ENCODE results near the gene EXOSC6. TPM values are rescaled to one million over a fixed set of nuclear protein-coding genes. Genes with fewer than 3 reads are reported as not detected.
"Not testable (repeated sequence)": the region's sequence is repeated elsewhere in the genome, so short reads cannot be mapped to it uniquely, and the experiment has no call there.

The EXOSC6 gene
- total RNA-seq, 1 donor from 2014 or later, result 27.1 TPM

DNA sequence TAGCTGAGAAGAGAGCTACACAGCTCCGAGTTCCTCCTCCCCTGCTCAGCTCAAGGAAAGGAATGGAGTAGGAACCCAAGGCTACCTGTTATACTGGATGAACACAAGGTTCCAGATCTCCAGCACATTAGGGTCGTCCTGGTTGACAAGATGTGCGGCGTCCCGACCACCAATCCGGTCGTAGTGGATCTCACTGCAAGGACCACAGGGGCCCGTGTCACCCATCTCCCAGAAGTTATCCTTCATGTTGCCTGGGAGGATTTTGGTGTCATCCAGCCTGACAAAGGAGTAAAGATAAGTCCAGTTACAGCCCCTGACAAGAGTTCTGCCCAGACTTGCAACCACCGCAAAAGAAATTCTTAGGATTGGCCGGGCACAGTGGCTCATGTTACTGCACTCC, 20.0 kb upstream of the EXOSC6 start:
- no peak for TF ChIP-seq EZH2 (IDR thresholded peaks at IDR 0.05)
- TF ChIP-seq, protein P1, sequence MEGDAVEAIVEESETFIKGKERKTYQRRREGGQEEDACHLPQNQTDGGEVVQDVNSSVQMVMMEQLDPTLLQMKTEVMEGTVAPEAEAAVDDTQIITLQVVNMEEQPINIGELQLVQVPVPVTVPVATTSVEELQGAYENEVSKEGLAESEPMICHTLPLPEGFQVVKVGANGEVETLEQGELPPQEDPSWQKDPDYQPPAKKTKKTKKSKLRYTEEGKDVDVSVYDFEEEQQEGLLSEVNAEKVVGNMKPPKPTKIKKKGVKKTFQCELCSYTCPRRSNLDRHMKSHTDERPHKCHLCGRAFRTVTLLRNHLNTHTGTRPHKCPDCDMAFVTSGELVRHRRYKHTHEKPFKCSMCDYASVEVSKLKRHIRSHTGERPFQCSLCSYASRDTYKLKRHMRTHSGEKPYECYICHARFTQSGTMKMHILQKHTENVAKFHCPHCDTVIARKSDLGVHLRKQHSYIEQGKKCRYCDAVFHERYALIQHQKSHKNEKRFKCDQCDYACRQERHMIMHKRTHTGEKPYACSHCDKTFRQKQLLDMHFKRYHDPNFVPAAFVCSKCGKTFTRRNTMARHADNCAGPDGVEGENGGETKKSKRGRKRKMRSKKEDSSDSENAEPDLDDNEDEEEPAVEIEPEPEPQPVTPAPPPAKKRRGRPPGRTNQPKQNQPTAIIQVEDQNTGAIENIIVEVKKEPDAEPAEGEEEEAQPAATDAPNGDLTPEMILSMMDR (IDR thresholded peaks at IDR 0.05), result no peak
- TF ChIP-seq EZH2phosphoT487 (IDR thresholded peaks at IDR 0.05), result no peak
- Histone ChIP-seq H4K20me1 (ENCODE audit: low read depth) (peaks cover 13% of the 10 kb centered on the region), H3F3A (ENCODE audit: low read depth) (peaks cover 17% of the 10 kb centered on the region), H3K9ac (no peak overlapping the region), H3K79me2 (ENCODE audit: low read depth) (peaks cover 6% of the 10 kb centered on the region), H3K4me1 (no peaks in the 10 kb centered on the region), H3K27ac (no peak overlapping the region), H3K36me3 (peaks cover 13% of the 10 kb centered on the region), H3K27me3 (no peaks in the 10 kb centered on the region), H3K4me2 (no peak overlapping the region), H3K4me3 (no peak overlapping the region), H3K9me3 (ENCODE audit: low read depth) (no peaks in the 10 kb centered on the region), H2AFZ (replicated peaks) (no peak overlapping the region)
- DNase-seq (ENCODE audit: low spot score), result no peak
- no peak overlapping the region for H3K4me3 Mint-ChIP-seq
- H3K36me3 Mint-ChIP-seq, result peaks cover 45% of the 10 kb centered on the region
- no peaks in the 10 kb centered on the region for H3K27me3 Mint-ChIP-seq (ENCODE audit: insufficient read depth, low read depth)
- H3K9me3 Mint-ChIP-seq, result no peaks in the 10 kb centered on the region
- H3K4me1 Mint-ChIP-seq, result no peaks in the 10 kb centered on the region
- no peak overlapping the region for H3K27ac Mint-ChIP-seq

- peaks cover 43% of the 10 kb centered on the region for H3K36me3 Mint-ChIP-seq
- H3K4me3 Mint-ChIP-seq, result no peak overlapping the region
These were observed 18.4 kb upstream of the EXOSC6 start for GRCh38 chr16:70270176-70270575.

GRCh38 chr16:70269471-70269870, 17.7 kb upstream of the EXOSC6 start:
- no peak overlapping the region for H3K4me2 ChIP-seq
- peaks cover 13% of the 10 kb centered on the region for H4K20me1 ChIP-seq (ENCODE audit: low read depth)
- peaks cover 10% of the 10 kb centered on the region for H3K79me2 ChIP-seq (ENCODE audit: low read depth)
- Mint-ChIP-seq H3K36me3 (peaks cover 45% of the 10 kb centered on the region), H3K27ac (no peak overlapping the region), H3K27me3 (ENCODE audit: insufficient read depth, low read depth) (no peaks in the 10 kb centered on the region), H3K4me1 (no peaks in the 10 kb centered on the region), H3K9me3 (no peaks in the 10 kb centered on the region), H3K4me3 (no peak overlapping the region)
- no peaks in the 10 kb centered on the region for H3K27me3 ChIP-seq
- TF ChIP-seq EZH2 (IDR thresholded peaks at IDR 0.05) (no peak), EZH2phosphoT487 (IDR thresholded peaks at IDR 0.05) (no peak)
- TF ChIP-seq, protein P1 (IDR thresholded peaks at IDR 0.05), result no peak
- no peak overlapping the region for H3K27ac ChIP-seq
- H2AFZ ChIP-seq (replicated peaks), result no peak overlapping the region
- no peak for DNase-seq (ENCODE audit: low spot score)
- no peak overlapping the region for H3K9ac ChIP-seq
- H3K4me3 ChIP-seq, result no peak overlapping the region
- H3K36me3 ChIP-seq, result peaks cover 10% of the 10 kb centered on the region
- H3F3A ChIP-seq (ENCODE audit: low read depth), result peaks cover 13% of the 10 kb centered on the region
- no peaks in the 10 kb centered on the region for H3K9me3 ChIP-seq (ENCODE audit: low read depth)
- H3K4me1 ChIP-seq, result no peaks in the 10 kb centered on the region

More at GRCh38 chr16:70270176-70270575, 18.4 kb upstream of the EXOSC6 start:
- Histone ChIP-seq H4K20me1 (ENCODE audit: low read depth) (peaks cover 13% of the 10 kb centered on the region), H3K79me2 (ENCODE audit: low read depth) (peaks cover 10% of the 10 kb centered on the region), H3K36me3 (peaks cover 10% of the 10 kb centered on the region), H3K4me3 (no peak overlapping the region), H3K27me3 (no peaks in the 10 kb centered on the region), H3K9me3 (ENCODE audit: low read depth) (no peaks in the 10 kb centered on the region), H2AFZ (replicated peaks) (no peak overlapping the region), H3K4me1 (no peaks in the 10 kb centered on the region), H3K27ac (no peak overlapping the region), H3F3A (ENCODE audit: low read depth) (peaks cover 13% of the 10 kb centered on the region), H3K4me2 (no peak overlapping the region), H3K9ac (no peak overlapping the region)
- no peak overlapping the region for H3K27ac Mint-ChIP-seq
- no peaks in the 10 kb centered on the region for H3K9me3 Mint-ChIP-seq
- TF ChIP-seq, protein P1 (IDR thresholded peaks at IDR 0.05), result no peak
- no peaks in the 10 kb centered on the region for H3K27me3 Mint-ChIP-seq (ENCODE audit: insufficient read depth, low read depth)
- no peak for DNase-seq (ENCODE audit: low spot score)
- no peaks in the 10 kb centered on the region for H3K4me1 Mint-ChIP-seq

- H3K4me2 ChIP-seq; H3K27me3 ChIP-seq; H3K4me1 Mint-ChIP-seq; H3K27ac Mint-ChIP-seq; H3K9me3 Mint-ChIP-seq; H3K9ac ChIP-seq; H3K27ac ChIP-seq; H3K27me3 Mint-ChIP-seq (ENCODE audit: insufficient read depth, low read depth); H3K4me3 ChIP-seq; H4K20me1 ChIP-seq (ENCODE audit: low read depth); H3K9me3 ChIP-seq (ENCODE audit: low read depth); H2AFZ ChIP-seq (replicated peaks); H3K4me3 Mint-ChIP-seq; H3K4me1 ChIP-seq; DNase-seq (ENCODE audit: low spot score): not testable (repeated sequence)
- peaks cover 42% of the 10 kb centered on the region for H3K36me3 Mint-ChIP-seq
- H3F3A ChIP-seq (ENCODE audit: low read depth), result peaks cover 13% of the 10 kb centered on the region
- H3K79me2 ChIP-seq (ENCODE audit: low read depth), result peaks cover 10% of the 10 kb centered on the region
- H3K36me3 ChIP-seq, result peaks cover 10% of the 10 kb centered on the region
These were observed 16.2 kb upstream of the EXOSC6 start for GRCh38 chr16:70267922-70268321.

All from neural progenitor cell (in vitro differentiated cells).